Hepatocyte (in vitro differentiated cells): Measurements from ENCODE around the gene STARD10.

Experiments
- CTCF ChIP-seq: fragments of 200-600 bp; sonication (generic); IDR thresholded peaks from 2 replicates; pipeline ENCODE4 v1.5.1; 2016; ENCODE audit warnings: antibody characterized with exemption, mild to moderate bottlenecking; ENCODE audit not compliant: poor library complexity
- EZH2 ChIP-seq: fragments of 200-600 bp; sonication (generic); IDR thresholded peaks from 2 replicates; pipeline ENCODE4 v1.6.1; 2016; ENCODE audit warnings: antibody characterized with exemption, mild to moderate bottlenecking, borderline replicate concordance
- EZH2phosphoT487 ChIP-seq: fragments of 200-600 bp; sonication (generic); IDR thresholded peaks from one replicate; pipeline ENCODE4 v1.6.1; 2018; ENCODE audit warnings: antibody characterized with exemption, mild to moderate bottlenecking, low read depth, moderate library complexity; ENCODE audit not compliant: unreplicated experiment, severe bottlenecking

GRCh38 chr11:72826942-72827480 lies 33.2 kb upstream of the STARD10 start:
- TF ChIP-seq CTCF (no peak), EZH2 (no peak), EZH2phosphoT487 (no peak)
